Occipital lobe (tissue), 3 donors: ENCODE results near the gene TAF11L6. TPM values are rescaled to one million over a fixed set of nuclear protein-coding genes. Genes with fewer than 3 reads are reported as not detected.
"Not testable (repeated sequence)": the region's sequence is repeated elsewhere in the genome, so short reads cannot be mapped to it uniquely, and the experiment has no call there.

Experiments
- DNase-seq: peaks from one replicate; lab custom pipeline; 2025; lab: John Stamatoyannopoulos, UW
- small RNA-seq: library from RNA; depleted of rRNA; stranded (forward); fragments of <200 nt; gene quantifications from one replicate; pipeline ENCODE3, GENCODE V24; 2014
- total RNA-seq: library from RNA; depleted of rRNA; stranded (reverse); fragments of >200 nt; gene quantifications from one replicate; pipeline ENCODE4 v1.2.3, GENCODE V29; 2014

The TAF11L6 gene
- total RNA-seq: not detected

GRCh38 chr5:17528369-17528768 lies at the start of gene TAF11L6:
Gene TAF11L6, plus strand, starts transcription at chr5:17528669.
- not testable (repeated sequence) for DNase-seq

- no peak for DNase-seq
These were observed 47.1 kb upstream of the TAF11L6 start for GRCh38 chr5:17481378-17481777.

- DNase-seq: no peak
These were observed 45.7 kb upstream of the TAF11L6 start for GRCh38 chr5:17482790-17483189.

- not testable (repeated sequence) for DNase-seq
These were observed 41.9 kb upstream of the TAF11L6 start for GRCh38 chr5:17486464-17487173.

GRCh38 chr5:17487174-17487512 lies 41.3 kb upstream of the TAF11L6 start:
- DNase-seq: no peak

GRCh38 chr5:17491257-17491656 lies 37.2 kb upstream of the TAF11L6 start:
- not testable (repeated sequence) for DNase-seq

GRCh38 chr5:17492770-17493169 lies 35.7 kb upstream of the TAF11L6 start:
- DNase-seq: no peak

GRCh38 chr5:17497446-17497845 lies 31.0 kb upstream of the TAF11L6 start:
- DNase-seq: no peak

GRCh38 chr5:17497931-17498330 lies 30.5 kb upstream of the TAF11L6 start, which contains the start of gene TAF11L2:
Gene TAF11L2, plus strand, starts transcription at chr5:17498231.
- DNase-seq: not testable (repeated sequence)

GRCh38 chr5:17511775-17512325 lies 16.6 kb upstream of the TAF11L6 start:
- DNase-seq: no peak

GRCh38 chr5:17517526-17517925 lies 10.9 kb upstream of the TAF11L6 start:
- DNase-seq: not testable (repeated sequence)

- not testable (repeated sequence) for DNase-seq
These were observed 10.4 kb upstream of the TAF11L6 start, which contains the start of gene TAF11L3 for GRCh38 chr5:17518067-17518466. Gene TAF11L3, plus strand, starts transcription at chr5:17518367.

- not testable (repeated sequence) for DNase-seq
These were observed 9.0 kb upstream of the TAF11L6 start for GRCh38 chr5:17519508-17519907.

GRCh38 chr5:17521501-17521900 lies 7.0 kb upstream of the TAF11L6 start, which contains the start of gene TAF11L4:
Gene TAF11L4, plus strand, starts transcription at chr5:17521801.
- DNase-seq: not testable (repeated sequence)

GRCh38 chr5:17524935-17525334 lies 3.5 kb upstream of the TAF11L6 start, which contains the start of gene TAF11L5:
Gene TAF11L5, plus strand, starts transcription at chr5:17525235.
- DNase-seq: not testable (repeated sequence)

- DNase-seq: not testable (repeated sequence)
These were observed 2.0 kb upstream of the TAF11L6 start for GRCh38 chr5:17526504-17526903.

Small RNA genes lying within 50 kb of the gene (small RNA-seq; reads per million reads assigned to genes)
- not detected for gene AC106774.3

Other genes starting within 250 kb of the TAF11L6 start
- not detected for gene TAF11L2, start 30.4 kb upstream of the TAF11L6 start, total RNA-seq
- gene TAF11L3, start 10.3 kb upstream of the TAF11L6 start, total RNA-seq: not detected
- not detected for gene TAF11L4, start 6.9 kb upstream of the TAF11L6 start, total RNA-seq
- gene TAF11L5, start 3.4 kb upstream of the TAF11L6 start, total RNA-seq: not detected
- not detected for gene TAF11L7, start 57.1 kb downstream of the TAF11L6 start, total RNA-seq
- gene TAF11L8, start 62.3 kb downstream of the TAF11L6 start, total RNA-seq: not detected
- gene TAF11L9, start 65.7 kb downstream of the TAF11L6 start, total RNA-seq: not detected
- gene TAF11L10, start 69.2 kb downstream of the TAF11L6 start, total RNA-seq: not detected
- not detected for gene TAF11L11, start 75.5 kb downstream of the TAF11L6 start, total RNA-seq
- not detected for gene TAF11L12, start 81.7 kb downstream of the TAF11L6 start, total RNA-seq
- gene TAF11L13, start 103.4 kb downstream of the TAF11L6 start, total RNA-seq: not detected
- gene TAF11L14, start 105.8 kb downstream of the TAF11L6 start, total RNA-seq: not detected